Colonic mucosa (tissue), 4 donors: ENCODE data around the gene PSD. TPM values are rescaled to one million over a fixed set of nuclear protein-coding genes. Genes with fewer than 3 reads are reported as not detected.

Experiments used
- DNase-seq: peaks from one replicate; pipeline ENCODE4 v3.0.0-alpha.2; 2020
- H3K27ac ChIP-seq: fragments of 200-600 bp; one replicate; pipeline ENCODE4 v1.8.0; 2021
- H3K27me3 ChIP-seq: fragments of 200-600 bp; one replicate; pipeline ENCODE4 v1.8.0; 2021
- H3K36me3 ChIP-seq: fragments of 200-600 bp; one replicate; pipeline ENCODE4 v1.8.0; 2021
- H3K4me1 ChIP-seq: fragments of 200-600 bp; one replicate; pipeline ENCODE4 v1.8.0; 2021; ENCODE audit warnings: mild to moderate bottlenecking
- H3K4me3 ChIP-seq: fragments of 200-600 bp; one replicate; pipeline ENCODE4 v1.8.0; 2021
- H3K9ac ChIP-seq, 2 donors: one replicate each; pipeline ENCODE4 v1.7.0; 2013; ENCODE audit warnings: control low read depth in 2 of 2, low read depth in 2 of 2, low read length in 2 of 2
- H3K9me3 ChIP-seq: fragments of 200-600 bp; one replicate; pipeline ENCODE4 v1.8.0; 2021
- intact Hi-C: fragments of 100-400 bp; cut with DNase I; formaldehyde crosslinking; loops from one replicate; pipeline ENCODE4 v1.14.1; 2022
- microRNA-seq: library from miRNA; unstranded; fragments of <30 nt; microRNA quantifications from one replicate; pipeline ENCODE4, GENCODE V29; 2019
- total RNA-seq, 2 donors: library from RNA; stranded (reverse); fragmentation: NEBNext Ultra II Directional in 1 of 2; extraction: Animal tissue kit (Norgen Biotek cat#: 25700) in 1 of 2; gene quantifications; one replicate each; pipeline ENCODE4 v1.2.1, GENCODE V29; 2021
- TF ChIP-seq, protein P1 (sequence below): fragments of 200-600 bp; IDR thresholded peaks from one replicate; pipeline ENCODE4 v1.8.0; 2022; ENCODE audit warnings: antibody characterized with exemption, mild to moderate bottlenecking
- donor health status: healthy.
- donor health status: DM: no; HTN: no; CAD: no.
- donor health status: DM: no; HTN: no; CAD: no.

PSD gene
- total RNA-seq, 2 donors from 2014 or later: 4.2 to 22.5 TPM

DNA sequence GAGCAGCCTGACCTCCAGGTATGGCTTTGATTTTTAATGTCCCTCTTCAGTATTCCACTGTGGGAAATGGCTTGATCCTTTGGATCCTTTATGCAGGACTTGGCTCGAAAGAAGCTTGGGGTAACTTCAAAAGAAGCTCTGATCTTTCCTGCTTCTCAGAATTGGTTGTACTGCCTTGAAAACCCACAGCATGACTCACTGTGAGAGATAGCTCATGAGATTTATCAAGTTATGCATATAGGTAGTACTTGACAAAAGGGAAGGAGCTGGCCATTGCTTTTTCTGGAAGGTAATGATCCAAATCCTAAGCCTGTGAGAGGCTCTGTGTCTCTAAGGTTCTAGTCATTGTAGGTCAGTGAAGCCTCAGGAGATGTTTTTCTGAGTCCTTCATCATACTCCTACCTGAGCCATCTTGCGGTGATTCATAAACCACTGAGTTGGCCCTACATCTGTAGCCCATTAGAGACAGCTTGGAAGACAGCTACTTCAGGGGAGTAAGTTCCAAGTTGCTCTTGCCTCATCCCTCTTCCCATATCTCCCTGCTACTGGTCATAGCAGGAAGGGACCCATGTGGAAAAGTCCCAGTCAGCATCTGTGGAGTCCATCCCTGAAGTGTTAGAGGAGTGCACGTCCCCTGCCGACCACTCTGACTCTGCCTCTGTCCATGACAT lies 59.7 kb downstream of the PSD start:
- H3K9ac ChIP-seq: no peak overlapping the region
- H3K4me3 ChIP-seq: no peak overlapping the region
- intact Hi-C loops: loop anchor here (10.0 kb wide), 1 partner anchor 194 kb away; no protein-coding TSS in a partner anchor
- DNase-seq: no peak
- H3K36me3 ChIP-seq: peaks cover 25% of the 10 kb centered on the region
- H3K4me1 ChIP-seq: no peaks in the 10 kb centered on the region
- H3K9me3 ChIP-seq: no peaks in the 10 kb centered on the region
- H3K27ac ChIP-seq: no peak overlapping the region
- TF ChIP-seq, protein P1, sequence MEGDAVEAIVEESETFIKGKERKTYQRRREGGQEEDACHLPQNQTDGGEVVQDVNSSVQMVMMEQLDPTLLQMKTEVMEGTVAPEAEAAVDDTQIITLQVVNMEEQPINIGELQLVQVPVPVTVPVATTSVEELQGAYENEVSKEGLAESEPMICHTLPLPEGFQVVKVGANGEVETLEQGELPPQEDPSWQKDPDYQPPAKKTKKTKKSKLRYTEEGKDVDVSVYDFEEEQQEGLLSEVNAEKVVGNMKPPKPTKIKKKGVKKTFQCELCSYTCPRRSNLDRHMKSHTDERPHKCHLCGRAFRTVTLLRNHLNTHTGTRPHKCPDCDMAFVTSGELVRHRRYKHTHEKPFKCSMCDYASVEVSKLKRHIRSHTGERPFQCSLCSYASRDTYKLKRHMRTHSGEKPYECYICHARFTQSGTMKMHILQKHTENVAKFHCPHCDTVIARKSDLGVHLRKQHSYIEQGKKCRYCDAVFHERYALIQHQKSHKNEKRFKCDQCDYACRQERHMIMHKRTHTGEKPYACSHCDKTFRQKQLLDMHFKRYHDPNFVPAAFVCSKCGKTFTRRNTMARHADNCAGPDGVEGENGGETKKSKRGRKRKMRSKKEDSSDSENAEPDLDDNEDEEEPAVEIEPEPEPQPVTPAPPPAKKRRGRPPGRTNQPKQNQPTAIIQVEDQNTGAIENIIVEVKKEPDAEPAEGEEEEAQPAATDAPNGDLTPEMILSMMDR: no peak
- no peaks in the 10 kb centered on the region for H3K27me3 ChIP-seq

- Histone ChIP-seq H3K9me3 (no peaks in the 10 kb centered on the region), H3K27ac (no peak overlapping the region), H3K9ac (no peak overlapping the region), H3K4me3 (no peak overlapping the region), H3K36me3 (peaks cover 13% of the 10 kb centered on the region), H3K4me1 (no peaks in the 10 kb centered on the region), H3K27me3 (no peaks in the 10 kb centered on the region)
- intact Hi-C loops: loop anchor here (10.0 kb wide), 1 partner anchor 190 kb away; no protein-coding TSS in a partner anchor
- no peak for DNase-seq
- TF ChIP-seq, protein P1: no peak
Observed at GRCh38 chr10:102354451-102354850, 64.1 kb downstream of the PSD start.

Small RNA genes lying within 50 kb of the gene (microRNA-seq; reads per million reads assigned to microRNA genes)
- 3,620 reads per million, percentile 88 among the genes with 10 or more reads in this experiment for gene MIR146B

Other genes with a start within 250 kb of the PSD start
- gene ELOVL3, start 192.5 kb downstream of the PSD start, total RNA-seq: under 1 TPM in 1 of 2 donors, not detected in 1; 0.24 TPM
- gene PITX3, start 177.3 kb downstream of the PSD start, total RNA-seq: not detected
- 10 to 100 TPM; 59.8 to 73.4 TPM for gene GBF1, start 173.3 kb downstream of the PSD start, total RNA-seq
- 10 to 100 TPM; 29.3 to 44.5 TPM for gene NFKB2, start 23.1 kb downstream of the PSD start, total RNA-seq
- 10 to 100 TPM; 23.7 to 37.3 TPM for gene FBXL15, start 2.1 kb upstream of the PSD start, total RNA-seq
- gene CUEDC2, start 13.8 kb upstream of the PSD start, total RNA-seq: 10 to 100 TPM; 30.2 to 32.1 TPM
- 1 to 10 TPM; 2.8 to 4.8 TPM for gene C10orf95, start 32.8 kb upstream of the PSD start, total RNA-seq
- gene ACTR1A, start 83.9 kb upstream of the PSD start, total RNA-seq: 10 to 100 TPM; 76.4 to 88.8 TPM
- gene SUFU, start 85.2 kb upstream of the PSD start, total RNA-seq: 1 to 10 TPM; 7.6 to 8.6 TPM
- gene TRIM8, start 225.7 kb upstream of the PSD start, total RNA-seq: 10 to 100 TPM; 64.9 to 79.6 TPM